Measurements from ENCODE around the gene HLA-DRB1. TPM values are rescaled to one million over a fixed set of nuclear protein-coding genes. Genes with fewer than 3 reads are reported as not detected.
A peak's percentile ranks its signal among the peaks of the same experiment; 100 is the strongest.
"Not testable (repeated sequence)": the region's sequence is repeated elsewhere in the genome, so short reads cannot be mapped to it uniquely, and the experiment has no call there.

HLA-DRB1 gene
- total RNA-seq, 1 donor from 2014 or later: 5.1 TPM

DNA sequence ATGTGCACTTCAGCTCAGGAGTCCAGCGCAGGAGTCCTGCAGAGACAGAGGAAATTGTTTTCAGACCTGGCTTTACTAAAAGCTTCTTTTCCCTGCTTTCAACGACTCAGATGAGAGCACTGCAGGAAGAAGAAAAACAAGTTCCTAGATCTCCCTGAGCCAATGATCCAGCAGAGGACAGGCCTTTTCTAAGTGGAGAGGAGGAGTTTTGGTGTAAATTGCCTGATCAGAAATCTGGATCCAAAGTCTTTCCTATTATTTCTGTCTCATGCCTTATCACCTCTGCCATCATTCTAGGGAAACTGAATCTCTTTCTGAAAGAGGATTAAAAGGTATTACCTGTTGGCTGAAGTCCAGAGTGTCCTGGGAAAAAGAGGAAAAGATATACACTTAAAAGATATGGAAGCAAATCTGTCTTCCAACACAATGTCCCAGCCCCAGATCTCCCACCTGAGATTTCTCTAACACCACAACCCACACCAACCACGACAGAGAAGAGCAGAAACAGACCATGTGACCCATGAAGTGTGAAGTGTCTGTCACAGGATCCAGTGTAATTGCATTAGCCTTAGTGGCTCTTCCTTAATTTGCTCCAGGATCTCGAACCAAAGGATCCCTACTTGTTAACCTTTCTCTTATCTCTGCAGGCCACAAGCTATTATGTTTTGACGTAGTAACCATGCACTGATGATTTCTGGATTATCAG lies 36.5 kb downstream of the HLA-DRB1 start:
- no peak overlapping the region for H3K27ac Mint-ChIP-seq (ENCODE audit: unreplicated experiment)
- no peaks in the 10 kb centered on the region for H3K36me3 Mint-ChIP-seq (ENCODE audit: low read depth, unreplicated experiment)
- H3K4me3 Mint-ChIP-seq (ENCODE audit: unreplicated experiment): no peak overlapping the region
- no peak for DNase-seq (ENCODE audit: low spot score)
- TF ChIP-seq, protein P1, sequence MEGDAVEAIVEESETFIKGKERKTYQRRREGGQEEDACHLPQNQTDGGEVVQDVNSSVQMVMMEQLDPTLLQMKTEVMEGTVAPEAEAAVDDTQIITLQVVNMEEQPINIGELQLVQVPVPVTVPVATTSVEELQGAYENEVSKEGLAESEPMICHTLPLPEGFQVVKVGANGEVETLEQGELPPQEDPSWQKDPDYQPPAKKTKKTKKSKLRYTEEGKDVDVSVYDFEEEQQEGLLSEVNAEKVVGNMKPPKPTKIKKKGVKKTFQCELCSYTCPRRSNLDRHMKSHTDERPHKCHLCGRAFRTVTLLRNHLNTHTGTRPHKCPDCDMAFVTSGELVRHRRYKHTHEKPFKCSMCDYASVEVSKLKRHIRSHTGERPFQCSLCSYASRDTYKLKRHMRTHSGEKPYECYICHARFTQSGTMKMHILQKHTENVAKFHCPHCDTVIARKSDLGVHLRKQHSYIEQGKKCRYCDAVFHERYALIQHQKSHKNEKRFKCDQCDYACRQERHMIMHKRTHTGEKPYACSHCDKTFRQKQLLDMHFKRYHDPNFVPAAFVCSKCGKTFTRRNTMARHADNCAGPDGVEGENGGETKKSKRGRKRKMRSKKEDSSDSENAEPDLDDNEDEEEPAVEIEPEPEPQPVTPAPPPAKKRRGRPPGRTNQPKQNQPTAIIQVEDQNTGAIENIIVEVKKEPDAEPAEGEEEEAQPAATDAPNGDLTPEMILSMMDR (IDR thresholded peaks at IDR 0.05; ENCODE audit: unreplicated experiment): no peak
- H3K4me1 Mint-ChIP-seq (ENCODE audit: unreplicated experiment): peaks cover 15% of the 10 kb centered on the region
- H3K9me3 Mint-ChIP-seq (ENCODE audit: unreplicated experiment): no peaks in the 10 kb centered on the region
- peaks cover 2% of the 10 kb centered on the region for H3K27me3 Mint-ChIP-seq (ENCODE audit: unreplicated experiment)

DNA sequence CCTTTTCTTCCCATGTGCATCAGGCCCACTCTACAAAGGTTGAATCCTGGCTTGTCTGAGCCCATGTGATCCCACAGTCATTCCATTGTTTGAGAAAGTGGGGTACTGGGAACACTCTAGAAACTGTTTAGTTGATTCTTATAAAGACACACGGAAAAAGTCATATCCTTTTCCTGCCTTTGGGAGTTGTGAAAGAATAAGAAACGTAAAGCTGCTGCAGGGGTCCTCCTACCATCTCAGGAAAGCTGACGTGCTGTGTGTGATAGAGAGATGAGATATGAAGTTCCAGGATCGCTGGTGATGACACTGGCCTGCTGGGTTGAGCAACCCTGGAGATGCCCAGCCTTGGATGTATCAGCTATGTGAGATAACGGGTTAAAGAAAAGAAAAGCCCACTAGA lies 38.2 kb downstream of the HLA-DRB1 start:
- DNase-seq (ENCODE audit: low spot score): peak; percentile 4
- peaks cover 15% of the 10 kb centered on the region for H3K4me1 Mint-ChIP-seq (ENCODE audit: unreplicated experiment)
- H3K4me3 Mint-ChIP-seq (ENCODE audit: unreplicated experiment): no peak overlapping the region
- peaks cover 2% of the 10 kb centered on the region for H3K27me3 Mint-ChIP-seq (ENCODE audit: unreplicated experiment)
- peak overlapping the region; percentile 87 for H3K27ac Mint-ChIP-seq (ENCODE audit: unreplicated experiment)
- TF ChIP-seq, protein P1 (IDR thresholded peaks at IDR 0.05; ENCODE audit: unreplicated experiment): no peak
- H3K9me3 Mint-ChIP-seq (ENCODE audit: unreplicated experiment): no peaks in the 10 kb centered on the region
- H3K36me3 Mint-ChIP-seq (ENCODE audit: low read depth, unreplicated experiment): no peaks in the 10 kb centered on the region

DNA sequence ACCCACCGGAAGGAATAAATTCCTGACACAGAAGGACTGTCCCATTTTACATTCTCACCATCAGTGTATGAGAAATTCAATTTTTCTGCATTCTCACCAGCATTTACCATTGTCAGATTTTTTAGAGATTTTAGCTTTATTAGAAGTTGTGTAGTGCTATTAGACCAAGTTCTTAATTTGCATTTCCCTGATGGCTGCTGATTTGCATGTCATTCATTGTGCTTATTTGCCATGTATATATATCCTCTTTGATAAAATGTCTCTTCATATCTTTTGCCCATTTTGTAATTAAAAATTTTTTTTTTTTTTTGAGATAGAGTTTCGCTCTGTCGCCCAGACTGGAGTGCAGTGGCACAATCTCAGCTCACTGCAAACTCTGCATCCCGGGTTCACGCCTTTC lies 49.8 kb downstream of the HLA-DRB1 start:
- Mint-ChIP-seq H3K36me3 (ENCODE audit: low read depth, unreplicated experiment) (no peaks in the 10 kb centered on the region), H3K27me3 (ENCODE audit: unreplicated experiment) (no peaks in the 10 kb centered on the region), H3K9me3 (ENCODE audit: unreplicated experiment) (no peaks in the 10 kb centered on the region), H3K27ac (ENCODE audit: unreplicated experiment) (no peak overlapping the region), H3K4me1 (ENCODE audit: unreplicated experiment) (no peaks in the 10 kb centered on the region), H3K4me3 (ENCODE audit: unreplicated experiment) (no peak overlapping the region)
- TF ChIP-seq, protein P1 (IDR thresholded peaks at IDR 0.05; ENCODE audit: unreplicated experiment): no peak
- DNase-seq (ENCODE audit: low spot score): no peak

DNA sequence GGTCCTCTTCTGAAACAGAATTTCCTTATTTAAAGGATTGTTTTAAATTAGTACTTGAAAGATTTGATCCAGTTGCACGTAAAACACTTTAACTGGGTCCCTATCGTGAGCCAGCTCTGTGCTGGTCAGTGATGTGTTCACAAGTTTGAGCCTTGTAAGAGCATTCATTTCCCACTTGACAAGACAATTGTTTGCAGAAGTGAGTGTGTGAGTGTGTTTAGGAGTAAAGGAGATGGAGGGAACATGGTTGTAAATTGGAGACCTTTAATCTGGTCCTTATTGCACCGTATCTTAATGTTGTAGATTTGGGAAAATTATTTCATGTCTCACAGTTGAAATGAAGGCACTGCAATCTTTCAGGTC lies 59.2 kb downstream of the HLA-DRB1 start:
- not testable (repeated sequence) for H3K4me3 Mint-ChIP-seq (ENCODE audit: unreplicated experiment); H3K27ac Mint-ChIP-seq (ENCODE audit: unreplicated experiment); H3K36me3 Mint-ChIP-seq (ENCODE audit: low read depth, unreplicated experiment); H3K4me1 Mint-ChIP-seq (ENCODE audit: unreplicated experiment); H3K27me3 Mint-ChIP-seq (ENCODE audit: unreplicated experiment); H3K9me3 Mint-ChIP-seq (ENCODE audit: unreplicated experiment); DNase-seq (ENCODE audit: low spot score)

DNA sequence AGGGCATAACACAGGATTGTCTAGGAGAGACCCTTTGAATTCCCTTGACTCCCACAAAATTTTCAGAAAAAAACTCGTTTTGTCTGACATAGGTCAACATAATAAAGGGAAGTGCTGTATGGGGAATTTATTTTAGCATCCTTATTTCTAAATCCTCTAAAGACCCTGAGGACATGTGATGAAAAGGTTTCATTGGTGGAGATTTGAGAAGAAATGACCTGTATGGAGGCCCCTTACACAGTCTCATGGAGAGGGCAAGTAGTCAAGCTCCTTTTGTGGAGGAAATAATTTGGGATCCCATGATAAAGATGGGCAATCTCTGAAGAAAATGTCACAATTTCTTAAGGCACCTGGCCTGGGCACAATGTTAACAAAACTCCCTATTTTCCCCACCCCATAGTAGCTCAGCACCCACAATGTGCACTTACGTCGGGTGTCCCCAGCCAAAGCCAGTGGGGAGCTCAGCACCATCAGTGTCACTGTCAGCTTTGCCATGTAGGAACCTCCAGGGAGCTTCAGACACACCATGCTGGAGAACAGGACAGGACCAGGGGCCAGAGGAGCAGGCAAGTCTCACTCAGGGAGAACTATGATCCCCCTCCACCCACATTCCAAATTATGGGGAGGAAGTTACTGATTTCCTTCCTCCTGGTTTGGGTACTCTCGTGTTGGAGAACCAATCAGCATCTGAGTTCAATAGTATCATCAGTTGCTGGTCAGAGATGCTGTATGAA lies 59.8 kb downstream of the HLA-DRB1 start, which contains the start of gene HLA-DRB5:
TSS of gene HLA-DRB5 (minus strand) at position 591 of the 734 bp plus-strand sequence. CDS start at position 528, 63 bp downstream.
- Mint-ChIP-seq H3K27ac (ENCODE audit: unreplicated experiment) (no peak within 1 kb of the TSS), H3K36me3 (ENCODE audit: low read depth, unreplicated experiment) (no peaks in the 10 kb centered on the region), H3K9me3 (ENCODE audit: unreplicated experiment) (no peaks in the 10 kb centered on the region), H3K4me1 (ENCODE audit: unreplicated experiment) (no peaks in the 10 kb centered on the region), H3K27me3 (ENCODE audit: unreplicated experiment) (no peaks in the 10 kb centered on the region), H3K4me3 (ENCODE audit: unreplicated experiment) (no peak within 1 kb of the TSS)
- TF ChIP-seq, protein P1 (IDR thresholded peaks at IDR 0.05; ENCODE audit: unreplicated experiment): no peak
- no peak for DNase-seq (ENCODE audit: low spot score)

Other genes starting within 250 kb of the HLA-DRB1 start
- not detected for gene TSBP1, start 217.9 kb downstream of the HLA-DRB1 start, total RNA-seq (ENCODE audit: unreplicated experiment)
- not detected for gene BTNL2, start 182.7 kb downstream of the HLA-DRB1 start, total RNA-seq (ENCODE audit: unreplicated experiment)
- gene HLA-DRA, start 150.0 kb downstream of the HLA-DRB1 start, total RNA-seq (ENCODE audit: unreplicated experiment): 0.28 TPM
- gene HLA-DRB5, start 59.6 kb downstream of the HLA-DRB1 start, total RNA-seq (ENCODE audit: unreplicated experiment): 0.82 TPM
- gene HLA-DQA1, start 47.6 kb upstream of the HLA-DRB1 start, total RNA-seq (ENCODE audit: unreplicated experiment): not detected
- 22.0 TPM for gene HLA-DQB1, start 76.8 kb upstream of the HLA-DRB1 start, total RNA-seq (ENCODE audit: unreplicated experiment)
- not detected for gene HLA-DQA2, start 151.5 kb upstream of the HLA-DRB1 start, total RNA-seq (ENCODE audit: unreplicated experiment)
- 0.31 TPM for gene HLA-DQB2, start 173.7 kb upstream of the HLA-DRB1 start, total RNA-seq (ENCODE audit: unreplicated experiment)
- gene HLA-DOB, start 227.2 kb upstream of the HLA-DRB1 start, total RNA-seq (ENCODE audit: unreplicated experiment): not detected
- 9.2 TPM for gene TAP2, start 248.9 kb upstream of the HLA-DRB1 start, total RNA-seq (ENCODE audit: unreplicated experiment)